Fibroblast of skin of scalp (primary cell): ENCODE measurements around the gene TYMP.

Experiments used
- DNase-seq: peaks from one replicate; pipeline ENCODE4 v3.0.0-alpha.2; 2013

The TYMP gene

GRCh38 chr22:50482107-50483074 lies 47.4 kb downstream of the TYMP start:
- no peak for DNase-seq

- peak; percentile 55 for DNase-seq
Observed at GRCh38 chr22:50481440-50482106, 48.2 kb downstream of the TYMP start, which contains the start of gene ADM2. Gene ADM2, plus strand, starts transcription at chr22:50481543. Its CDS starts 305 bp downstream, at chr22:50481848.

GRCh38 chr22:50481045-50481439 lies 48.8 kb downstream of the TYMP start:
- no peak for DNase-seq

GRCh38 chr22:50479721-50480120 lies 50.1 kb downstream of the TYMP start:
- DNase-seq: no peak

- DNase-seq: no peak
Observed at GRCh38 chr22:50477923-50478322, 51.9 kb downstream of the TYMP start.

GRCh38 chr22:50476868-50477267 lies 52.9 kb downstream of the TYMP start:
- DNase-seq: no peak
